Measurements from ENCODE around the gene DNAL4. TPM values are rescaled to one million over a fixed set of nuclear protein-coding genes. Genes with fewer than 3 reads are reported as not detected.
A peak's percentile ranks its signal among the peaks of the same experiment; 100 is the strongest.

The DNAL4 gene
- total and polyA plus RNA-seq, 10 of the 15 experiments (the other 5 are each of a cell fraction or from before 2014, with no cell fraction given) = 0.35 to 8.5 (median 6.3) TPM; not detected in 1

DNA sequence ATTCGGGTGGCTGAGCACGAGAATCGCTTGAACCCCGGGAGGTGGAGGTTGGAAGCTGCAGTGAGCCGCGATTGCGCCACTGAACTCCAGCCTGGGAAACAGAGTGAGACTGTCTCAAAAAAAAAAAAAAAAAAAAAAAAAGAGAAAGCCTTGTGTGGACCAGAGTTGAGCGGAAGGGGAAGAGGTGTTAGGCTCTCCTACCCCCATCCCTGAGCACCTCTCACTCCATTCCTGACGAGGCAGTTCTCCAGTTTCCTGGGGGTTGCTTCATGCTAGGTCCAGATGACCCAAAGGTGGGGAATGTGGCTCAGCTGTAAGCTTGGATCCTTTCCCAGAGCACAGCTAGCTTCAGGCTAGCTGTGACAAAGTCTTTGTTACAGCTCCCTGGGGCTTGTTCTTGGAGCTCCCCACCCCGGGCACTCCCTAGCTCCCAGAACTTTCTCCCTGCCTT lies 8.8 kb upstream of the DNAL4 start:
- no peak for ATAC-seq
- Histone ChIP-seq H3K27me3 (replicated peaks in 1 of 2; ENCODE audit: control insufficient read depth in 2 of 2, insufficient read depth in 2 of 2, low read length in 1 of 2) (no peaks in the 10 kb centered on the region; a peak in 1 of 4 replicates), H3K36me3 (ENCODE audit: control insufficient read depth in 2 of 2, insufficient read depth in 2 of 2, low read length in 1 of 2) (no peaks in the 10 kb centered on the region), H3K4me3 (no peak overlapping the region), H2AFZ (ENCODE audit: control insufficient read depth, low read depth, low read length) (no peak overlapping the region), H3K9ac (ENCODE audit: control insufficient read depth, insufficient read depth, low read length) (no peak overlapping the region), H3K4me2 (ENCODE audit: control insufficient read depth, insufficient read depth) (no peak overlapping the region), H3K9me3 (replicated peaks; ENCODE audit: control insufficient read depth, insufficient read depth, low read length) (no peaks in the 10 kb centered on the region; the same call in 2 of the 3 replicates), H3K79me2 (ENCODE audit: control insufficient read depth, insufficient read depth, low read length) (no peaks in the 10 kb centered on the region), H3K27ac (ENCODE audit: control insufficient read depth, insufficient read depth) (no peak overlapping the region), H3K4me1 (ENCODE audit: control insufficient read depth, insufficient read depth, low read length) (no peaks in the 10 kb centered on the region), H4K20me1 (ENCODE audit: control insufficient read depth, insufficient read depth) (no peaks in the 10 kb centered on the region)
- 44% methylated on average over 10 of the region's 10 CpGs for WGBS (ENCODE audit: insufficient coverage, insufficient replicate concordance, low lambda C conversion rate, missing lambda C conversion rate)
- TF ChIP-seq PML (IDR thresholded peaks at IDR 0.05; ENCODE audit: low read length) (no peak), KLF5 (IDR thresholded peaks at IDR 0.05; ENCODE audit: partially characterized antibody) (no peak), ASH2L (IDR thresholded peaks at IDR 0.05; ENCODE audit: borderline replicate concordance, low read depth) (no peak), NRF1 (conservative IDR thresholded peaks at IDR 0.05; ENCODE audit: low read depth, low read length) (no peak), RAD21 (IDR thresholded peaks at IDR 0.05; ENCODE audit: insufficient read depth, low read depth, low read length) (no peak)
- no peak for DNase-seq (ENCODE audit: low read depth, low spot score)
- in situ Hi-C loops (cut with MboI) = no loop called here
- no TSS peak for BruUV-seq (replicated peaks)
- ChIA-PET CTCF (interaction anchor here (0.6 kb wide), 1 partner anchor 66 kb away, joined by 3 read pairs; no protein-coding TSS in a partner anchor), POLR2A (no interaction called here), RAD21 (ENCODE audit: unreplicated experiment) (no interaction called here), SMC1A (ENCODE audit: uncharacterized antibody, unreplicated experiment) (interaction anchor here (1.1 kb wide), 1 partner anchor 51 kb away, joined by 3 read pairs; no protein-coding TSS in a partner anchor)
- intact Hi-C loops (cut with micrococcal nuclease; ENCODE audit: unreplicated experiment) = no loop called here
- FAIRE-seq = no peak

GRCh38 chr22:38799265-38800002 lies 5.5 kb upstream of the DNAL4 start:
- in situ Hi-C loops (cut with MboI) (no loop called here), intact Hi-C loops (cut with micrococcal nuclease; ENCODE audit: unreplicated experiment) (no loop called here)
- ChIA-PET RAD21 (ENCODE audit: unreplicated experiment) (no interaction called here), POLR2A (no interaction called here), SMC1A (ENCODE audit: uncharacterized antibody, unreplicated experiment) (no interaction called here), CTCF (interaction anchor here (0.6 kb wide), 1 partner anchor 30 kb away, joined by 3 read pairs; no protein-coding TSS in a partner anchor)
- Histone ChIP-seq H3K79me2 (ENCODE audit: control insufficient read depth, insufficient read depth, low read length) (no peaks in the 10 kb centered on the region), H3K9me3 (replicated peaks; ENCODE audit: control insufficient read depth, insufficient read depth, low read length) (no peaks in the 10 kb centered on the region; the same call in 2 of the 3 replicates), H4K20me1 (ENCODE audit: control insufficient read depth, insufficient read depth) (no peaks in the 10 kb centered on the region), H3K4me3 (no peak overlapping the region), H3K27me3 (replicated peaks in 1 of 2; ENCODE audit: control insufficient read depth in 2 of 2, insufficient read depth in 2 of 2, low read length in 1 of 2) (peaks cover 0 to 2% of the 10 kb centered on the region in 2 experiments; a peak in 1 of 4 replicates), H3K27ac (ENCODE audit: control insufficient read depth, insufficient read depth) (no peak overlapping the region), H2AFZ (ENCODE audit: control insufficient read depth, low read depth, low read length) (no peak overlapping the region), H3K4me2 (ENCODE audit: control insufficient read depth, insufficient read depth) (no peak overlapping the region), H3K36me3 (ENCODE audit: control insufficient read depth in 2 of 2, insufficient read depth in 2 of 2, low read length in 1 of 2) (no peaks in the 10 kb centered on the region), H3K9ac (ENCODE audit: control insufficient read depth, insufficient read depth, low read length) (no peak overlapping the region), H3K4me1 (ENCODE audit: control insufficient read depth, insufficient read depth, low read length) (no peaks in the 10 kb centered on the region)
- BruUV-seq (replicated peaks) = no TSS peak
- whole genome bisulfite sequencing (ENCODE audit: insufficient coverage, insufficient replicate concordance, low lambda C conversion rate, missing lambda C conversion rate) = 20% methylated on average over 6 of the region's 6 CpGs
- no peak for TF ChIP-seq LARP7 (IDR thresholded peaks at IDR 0.05)
- no peak for TF ChIP-seq ZNF622 (IDR thresholded peaks at IDR 0.05)
- TF ChIP-seq BMI1 (IDR thresholded peaks at IDR 0.05; ENCODE audit: borderline replicate concordance) = no peak
- TF ChIP-seq SRF (IDR thresholded peaks at IDR 0.05; ENCODE audit: low read depth in 2 of 2, low read length in 2 of 2) = 0 out of 4 replicates have a peak, but pooled peaks of 1 of the 2 experiments have one; percentile 23
- TF ChIP-seq NFYB (IDR thresholded peaks at IDR 0.05; ENCODE audit: insufficient read depth, low read depth, low read length) = peak; percentile 77
- DNase-seq (ENCODE audit: low read depth, low spot score) (no peak), ATAC-seq (no peak), FAIRE-seq (no peak)
